ENCODE measurements around the gene CTBP2. TPM values are rescaled to one million over a fixed set of nuclear protein-coding genes. Genes with fewer than 3 reads are reported as not detected.

The CTBP2 gene
- polyA plus RNA-seq, 1 experiment, result 72.9 TPM

- H3K4me3 ChIP-seq (ENCODE audit: low read depth, low read length), result no peak overlapping the region
- TF ChIP-seq CTCF (IDR thresholded peaks at IDR 0.05; ENCODE audit: insufficient read depth, low read depth, low read length), result no peak
- H3K36me3 ChIP-seq (ENCODE audit: control insufficient read depth, insufficient read depth, low read length), result peaks cover 8% of the 10 kb centered on the region
- CTCF ChIA-PET, result no interaction called here
- DNase-seq (ENCODE audit: low read depth), result no peak
- H3K27me3 ChIP-seq (ENCODE audit: control insufficient read depth, insufficient read depth, low read length), result no peaks in the 10 kb centered on the region
- POLR2A ChIA-PET, result no interaction called here
Observed at GRCh38 chr10:125081931-125082330, 78.4 kb downstream of the CTBP2 start.

- Histone ChIP-seq H3K27me3 (ENCODE audit: control insufficient read depth, insufficient read depth, low read length) (no peaks in the 10 kb centered on the region), H3K36me3 (ENCODE audit: control insufficient read depth, insufficient read depth, low read length) (peaks cover 9% of the 10 kb centered on the region), H3K4me3 (ENCODE audit: low read depth, low read length) (no peak overlapping the region)
- DNase-seq (ENCODE audit: low read depth), result no peak
- CTCF ChIA-PET, result no interaction called here
- no peak for TF ChIP-seq CTCF (IDR thresholded peaks at IDR 0.05; ENCODE audit: insufficient read depth, low read depth, low read length)
- POLR2A ChIA-PET, result no interaction called here
Observed at GRCh38 chr10:125080984-125081383, 79.4 kb downstream of the CTBP2 start.

- no peak for DNase-seq (ENCODE audit: low read depth)
- Histone ChIP-seq H3K4me3 (ENCODE audit: low read depth, low read length) (no peak overlapping the region), H3K36me3 (ENCODE audit: control insufficient read depth, insufficient read depth, low read length) (peaks cover 9% of the 10 kb centered on the region), H3K27me3 (ENCODE audit: control insufficient read depth, insufficient read depth, low read length) (no peaks in the 10 kb centered on the region)
- no peak for TF ChIP-seq CTCF (IDR thresholded peaks at IDR 0.05; ENCODE audit: insufficient read depth, low read depth, low read length)
- ChIA-PET POLR2A (no interaction called here), CTCF (no interaction called here)
Observed at GRCh38 chr10:125080296-125080695, 80.1 kb downstream of the CTBP2 start.

- ChIA-PET CTCF (no interaction called here), POLR2A (no interaction called here)
- DNase-seq (ENCODE audit: low read depth), result no peak
- Histone ChIP-seq H3K4me3 (ENCODE audit: low read depth, low read length) (no peak overlapping the region), H3K27me3 (ENCODE audit: control insufficient read depth, insufficient read depth, low read length) (no peaks in the 10 kb centered on the region), H3K36me3 (ENCODE audit: control insufficient read depth, insufficient read depth, low read length) (peaks cover 10% of the 10 kb centered on the region)
- TF ChIP-seq CTCF (IDR thresholded peaks at IDR 0.05; ENCODE audit: insufficient read depth, low read depth, low read length), result no peak
Observed at GRCh38 chr10:125079091-125079600, 81.2 kb downstream of the CTBP2 start.

- TF ChIP-seq CTCF (IDR thresholded peaks at IDR 0.05; ENCODE audit: insufficient read depth, low read depth, low read length), result no peak
- Histone ChIP-seq H3K4me3 (ENCODE audit: low read depth, low read length) (no peak overlapping the region), H3K27me3 (ENCODE audit: control insufficient read depth, insufficient read depth, low read length) (no peaks in the 10 kb centered on the region), H3K36me3 (ENCODE audit: control insufficient read depth, insufficient read depth, low read length) (peaks cover 15% of the 10 kb centered on the region)
- ChIA-PET CTCF (interaction anchor here (1.1 to 1.6 kb wide), 2 partner anchors 29 to 267 kb away, joined by 3 to 5 read pairs; no protein-coding TSS in a partner anchor), POLR2A (no interaction called here)
- DNase-seq (ENCODE audit: low read depth), result no peak
Observed at GRCh38 chr10:125076891-125077541, 83.3 kb downstream of the CTBP2 start.
